ENCODE results near the gene MLPH. TPM values are rescaled to one million over a fixed set of nuclear protein-coding genes. Genes with fewer than 3 reads are reported as not detected.

MLPH gene
- total and polyA plus RNA-seq, 8 donors = 61.3 to 657 (median 344) TPM

GRCh38 chr2:237553948-237554347, 66.9 kb downstream of the MLPH start:
- H3K27me3 ChIP-seq = no peaks in the 10 kb centered on the region
- intact Hi-C loops (cut with DNase I; ENCODE audit: low total_unique reads) = no loop called here

GRCh38 chr2:237555560-237555959, 68.5 kb downstream of the MLPH start:
- WGBS, 5 donors = 97 to 100% (median 97%) methylated on average over 1 of the region's 1 CpG
- intact Hi-C loops (cut with DNase I; ENCODE audit: low total_unique reads) = no loop called here
- H3K27ac ChIP-seq = no peak overlapping the region
- no peak for DNase-seq
- TF ChIP-seq POLR2AphosphoS5 (IDR thresholded peaks at IDR 0.05) (no peak), EP300 (IDR thresholded peaks at IDR 0.05) (no peak), POLR2A (IDR thresholded peaks at IDR 0.05) (no peak), CTCF (IDR thresholded peaks at IDR 0.05) (no peak)
- H3K9me3 ChIP-seq = peaks cover 0 to 20% (median 16%) of the 10 kb centered on the region in 4 donors
- no peak overlapping the region for H3K4me3 ChIP-seq
- peaks cover 36 to 73% (median 61%) of the 10 kb centered on the region in 4 donors for H3K36me3 ChIP-seq
- H3K4me1 ChIP-seq = peaks cover 4 to 16% (median 12%) of the 10 kb centered on the region in 4 donors
- H3K27me3 ChIP-seq = no peaks in the 10 kb centered on the region

More at GRCh38 chr2:237553948-237554347, 66.9 kb downstream of the MLPH start:
- 76 to 93% (median 83%) methylated on average over 7 of the region's 7 CpGs for WGBS, 5 donors
- Histone ChIP-seq H3K27ac (no peak overlapping the region), H3K4me1 (peaks cover 1 to 9% (median 5%) of the 10 kb centered on the region in 4 donors), H3K9me3 (peaks cover 0 to 20% (median 16%) of the 10 kb centered on the region in 4 donors), H3K36me3 (peaks cover 48 to 89% (median 77%) of the 10 kb centered on the region in 4 donors), H3K4me3 (no peak overlapping the region)
- no peak for DNase-seq
- TF ChIP-seq POLR2AphosphoS5 (IDR thresholded peaks at IDR 0.05) = no peak
- no peak for TF ChIP-seq CTCF (IDR thresholded peaks at IDR 0.05)
- TF ChIP-seq POLR2A (IDR thresholded peaks at IDR 0.05) = no peak
- no peak for TF ChIP-seq EP300 (IDR thresholded peaks at IDR 0.05)

- peaks cover 4 to 16% (median 12%) of the 10 kb centered on the region in 4 donors for H3K4me1 ChIP-seq
- peak overlapping the region in 1 of 5 donors; percentile 3 for H3K27ac ChIP-seq
- no peaks in the 10 kb centered on the region for H3K27me3 ChIP-seq
- 46 to 60% (median 52%) methylated on average over 10 to 11 of the region's 11 CpGs for whole genome bisulfite sequencing, 5 donors
- no peak overlapping the region for H3K4me3 ChIP-seq
- TF ChIP-seq CTCF (IDR thresholded peaks at IDR 0.05) (peak in 1 of 7 experiments; percentile 7), POLR2A (IDR thresholded peaks at IDR 0.05) (no peak)
- intact Hi-C loops (cut with DNase I; ENCODE audit: low total_unique reads) = no loop called here
- H3K9me3 ChIP-seq = peaks cover 0 to 20% (median 16%) of the 10 kb centered on the region in 4 donors
- no peak for DNase-seq
- H3K36me3 ChIP-seq = peaks cover 28 to 59% (median 49%) of the 10 kb centered on the region in 4 donors
These were observed 70.0 kb downstream of the MLPH start for GRCh38 chr2:237556773-237557632.

GRCh38 chr2:237557633-237558015, 70.6 kb downstream of the MLPH start:
- Histone ChIP-seq H3K4me1 (peaks cover 4 to 16% (median 12%) of the 10 kb centered on the region in 4 donors), H3K27ac (peak overlapping the region in 1 of 5 donors; percentile 3), H3K27me3 (no peaks in the 10 kb centered on the region), H3K4me3 (no peak overlapping the region), H3K36me3 (peaks cover 25 to 52% (median 44%) of the 10 kb centered on the region in 4 donors), H3K9me3 (peaks cover 0 to 20% (median 16%) of the 10 kb centered on the region in 4 donors)
- intact Hi-C loops (cut with DNase I; ENCODE audit: low total_unique reads) = no loop called here
- no peak for DNase-seq
- TF ChIP-seq CTCF (IDR thresholded peaks at IDR 0.05) (no peak), EP300 (IDR thresholded peaks at IDR 0.05) (no peak), POLR2AphosphoS5 (IDR thresholded peaks at IDR 0.05) (no peak), POLR2A (IDR thresholded peaks at IDR 0.05) (no peak)
- WGBS, 5 donors = 50 to 68% (median 65%) methylated on average over 4 of the region's 4 CpGs
